Measurements from ENCODE around the gene FRAS1.
"Not testable (repeated sequence)": the region's sequence is repeated elsewhere in the genome, so short reads cannot be mapped to it uniquely, and the experiment has no call there.

The FRAS1 gene

DNA sequence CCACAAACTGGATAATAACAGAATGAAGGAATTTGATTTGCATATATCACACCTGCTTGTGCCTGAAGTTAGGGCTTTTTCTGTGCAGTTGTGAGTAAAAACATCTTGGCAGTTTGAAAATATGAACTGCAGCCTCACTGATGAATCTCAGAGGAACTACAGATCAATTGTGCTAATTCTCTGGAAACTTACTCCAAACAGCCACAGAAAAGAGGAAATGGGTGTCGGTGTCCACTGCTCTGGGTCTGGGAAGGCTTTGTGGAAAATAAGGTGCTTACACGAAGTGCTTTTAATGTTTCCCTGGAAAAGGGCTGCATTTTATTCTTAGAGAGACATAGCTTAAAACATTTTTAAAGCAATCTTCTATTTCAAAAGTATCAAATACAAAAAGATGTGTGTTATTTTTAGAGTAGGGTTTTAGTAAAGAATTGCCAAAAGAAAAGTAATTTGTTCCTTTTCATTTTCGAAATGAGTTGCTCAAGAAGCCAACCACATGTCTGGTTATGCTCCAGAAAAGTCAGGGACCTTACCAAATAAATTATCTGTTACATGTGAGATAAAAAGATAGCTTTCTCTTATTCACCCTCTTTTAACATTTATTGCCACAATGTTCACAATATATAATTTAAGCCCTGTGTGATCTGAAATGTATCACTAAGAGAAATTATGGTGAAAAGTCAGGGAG lies 240.1 kb downstream of the FRAS1 start:
- DNase-seq = no peak

GRCh38 chr4:78298618-78299017 lies 241.5 kb downstream of the FRAS1 start:
- DNase-seq = no peak

- no peak for DNase-seq
Observed at GRCh38 chr4:78299565-78299972, 242.4 kb downstream of the FRAS1 start.

DNA sequence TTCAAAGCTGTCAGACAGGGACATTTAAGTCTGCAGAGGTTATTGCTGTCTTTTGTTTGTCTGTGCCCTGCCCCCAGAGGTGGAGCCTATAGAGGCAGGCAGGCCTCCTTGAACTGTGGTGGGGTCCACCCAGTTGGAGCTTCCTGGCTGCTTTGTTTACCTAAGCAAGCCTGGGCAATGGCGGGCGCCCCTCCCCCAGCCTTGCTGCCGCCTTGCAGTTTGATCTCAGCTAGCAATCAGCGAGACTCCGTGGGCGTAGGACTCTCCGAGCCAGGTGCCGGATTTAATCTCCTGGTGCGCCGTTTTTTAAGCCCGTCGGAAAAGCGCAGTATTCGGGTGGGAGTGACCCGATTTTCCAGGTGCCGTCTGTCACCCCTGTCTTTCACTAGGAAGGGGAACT lies 250.1 kb downstream of the FRAS1 start:
- DNase-seq = not testable (repeated sequence)

GRCh38 chr4:78308517-78308916 lies 251.4 kb downstream of the FRAS1 start:
- no peak for DNase-seq

- no peak for DNase-seq
Observed at GRCh38 chr4:78309352-78309751, 252.2 kb downstream of the FRAS1 start.

DNA sequence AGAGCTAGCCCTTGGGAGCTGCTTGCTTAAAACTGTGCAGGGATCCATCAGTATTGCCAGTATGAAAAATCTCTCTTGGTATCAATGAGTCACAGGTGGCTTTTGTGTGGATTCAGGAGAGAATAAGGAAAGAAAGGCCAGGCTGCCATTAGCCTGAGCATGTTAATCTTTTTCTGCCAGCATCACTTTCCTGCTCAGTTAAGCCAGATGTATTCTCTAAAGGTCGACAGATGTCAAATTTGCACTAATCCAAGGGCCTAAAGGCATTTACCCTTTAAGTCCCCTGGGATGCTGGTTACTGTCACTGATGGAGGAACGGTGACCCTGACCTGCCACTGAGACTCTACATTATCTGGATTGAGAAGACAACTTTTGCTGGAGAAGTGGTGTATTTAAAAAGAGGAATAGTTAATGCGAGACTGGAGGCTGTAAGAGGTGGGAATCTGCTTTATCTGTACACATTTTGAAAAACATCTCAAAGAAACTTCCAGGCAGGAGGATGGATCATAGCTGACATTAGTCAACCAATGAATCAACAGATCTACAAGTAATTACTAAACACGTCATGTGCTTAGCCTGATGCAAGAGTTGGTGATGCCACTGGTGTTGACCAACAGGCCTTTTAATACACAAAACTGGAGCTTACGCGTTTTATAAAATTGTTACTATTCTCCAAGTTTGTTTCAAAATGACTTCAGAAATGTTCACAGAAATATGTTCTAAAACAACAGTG lies 253.1 kb downstream of the FRAS1 start:
- no peak for DNase-seq

DNA sequence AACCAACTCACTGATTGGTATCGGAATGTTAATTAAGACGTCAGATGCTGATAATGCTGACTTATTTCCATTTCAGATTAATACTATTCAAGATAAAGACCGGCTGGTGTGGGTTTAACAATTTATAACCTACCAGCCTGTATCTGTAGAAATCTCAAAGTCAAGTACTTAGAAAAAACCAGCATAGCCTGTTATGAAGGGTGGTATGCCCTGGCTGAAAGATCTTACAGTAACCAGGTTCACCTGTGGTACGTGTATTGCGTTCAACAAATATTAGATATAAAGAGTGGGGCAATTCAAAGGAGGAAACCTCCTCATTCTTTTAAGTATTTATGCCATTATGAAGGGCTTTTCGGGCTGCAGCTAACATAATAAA lies 253.6 kb downstream of the FRAS1 start:
- no peak for DNase-seq

DNA sequence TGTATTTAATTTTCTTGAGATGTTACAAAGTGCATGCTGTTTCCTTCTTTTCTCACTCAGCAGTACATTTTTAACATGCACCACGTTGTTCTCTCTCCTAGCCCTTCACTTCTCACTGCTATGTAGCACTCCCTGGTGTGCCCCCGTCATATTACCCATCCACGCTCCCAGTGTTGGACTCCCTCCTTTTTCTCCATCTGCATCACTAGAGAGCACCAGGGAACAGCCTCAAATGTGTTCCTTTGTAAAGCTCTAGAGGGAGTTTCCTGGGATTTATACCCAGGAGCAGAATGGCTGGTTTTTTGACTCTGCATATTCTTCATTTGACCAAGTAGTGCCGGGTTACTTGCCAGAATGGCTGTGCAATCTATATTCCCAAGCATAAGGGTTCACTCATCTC lies 254.2 kb downstream of the FRAS1 start:
- no peak for DNase-seq

GRCh38 chr4:78312989-78313753 lies 256.0 kb downstream of the FRAS1 start:
- DNase-seq = no peak

GRCh38 chr4:78313754-78314120 lies 256.6 kb downstream of the FRAS1 start:
- DNase-seq = no peak

DNA sequence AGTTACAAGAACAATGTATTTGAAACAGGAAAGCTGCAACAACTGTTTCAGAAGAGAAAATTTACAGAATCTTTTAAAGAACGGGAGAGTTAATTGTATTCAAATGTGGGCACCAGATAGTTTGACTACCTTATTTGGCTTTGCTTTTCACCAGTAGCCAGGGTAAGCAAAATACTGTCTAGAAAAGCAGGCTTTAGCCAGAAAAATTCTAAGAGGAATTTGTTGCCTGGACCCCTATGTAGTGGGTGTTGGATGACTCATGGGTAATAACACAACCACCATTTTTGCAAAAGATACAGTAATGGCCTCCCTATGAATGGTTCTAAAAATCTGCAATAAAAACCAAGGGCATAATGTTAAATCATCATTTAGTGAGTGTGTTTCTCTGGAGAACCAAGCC lies 261.0 kb downstream of the FRAS1 start:
- DNase-seq = no peak

- DNase-seq = no peak
Observed at GRCh38 chr4:78320349-78320935, 263.3 kb downstream of the FRAS1 start.

DNA sequence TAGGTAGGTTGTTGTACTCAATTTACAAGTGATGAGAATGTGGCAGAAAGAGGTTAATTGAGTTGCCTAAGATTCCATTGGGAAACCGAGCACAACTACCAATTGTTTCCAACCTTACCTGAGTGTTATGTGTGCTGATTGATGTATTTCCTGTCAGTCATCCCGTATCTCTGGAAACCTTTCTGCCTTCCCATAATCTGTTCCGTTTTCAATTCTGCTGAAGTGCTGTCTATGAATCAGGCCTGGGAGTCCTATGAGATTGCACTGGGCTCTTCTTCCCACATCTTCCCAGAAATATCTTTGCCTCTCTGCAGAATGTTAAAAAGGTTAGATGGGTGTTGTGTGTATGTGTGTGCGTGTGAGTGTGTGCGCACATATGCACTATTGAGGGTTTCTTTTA lies 264.9 kb downstream of the FRAS1 start:
- DNase-seq = no peak

DNA sequence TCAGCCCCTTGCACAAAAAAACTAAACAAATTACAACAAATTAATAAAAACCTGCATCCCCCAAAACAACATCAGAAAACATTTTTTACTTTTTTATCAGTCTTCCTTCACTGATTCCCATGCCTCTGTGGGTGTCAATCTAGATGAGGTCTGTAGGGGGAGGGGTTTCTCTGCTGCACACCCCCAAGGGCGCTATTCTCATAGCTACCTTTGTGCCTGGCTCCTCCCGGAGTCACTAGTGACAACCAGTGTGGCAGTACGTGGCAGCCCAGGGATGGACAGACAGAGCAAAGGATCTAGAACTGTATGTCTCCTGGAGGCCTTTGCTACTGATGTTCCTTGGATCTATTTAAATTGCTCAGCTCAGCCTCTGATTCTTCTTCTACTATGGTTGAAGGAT lies 266.3 kb downstream of the FRAS1 start:
- no peak for DNase-seq

GRCh38 chr4:78324625-78325024 lies 267.5 kb downstream of the FRAS1 start:
- no peak for DNase-seq

DNA sequence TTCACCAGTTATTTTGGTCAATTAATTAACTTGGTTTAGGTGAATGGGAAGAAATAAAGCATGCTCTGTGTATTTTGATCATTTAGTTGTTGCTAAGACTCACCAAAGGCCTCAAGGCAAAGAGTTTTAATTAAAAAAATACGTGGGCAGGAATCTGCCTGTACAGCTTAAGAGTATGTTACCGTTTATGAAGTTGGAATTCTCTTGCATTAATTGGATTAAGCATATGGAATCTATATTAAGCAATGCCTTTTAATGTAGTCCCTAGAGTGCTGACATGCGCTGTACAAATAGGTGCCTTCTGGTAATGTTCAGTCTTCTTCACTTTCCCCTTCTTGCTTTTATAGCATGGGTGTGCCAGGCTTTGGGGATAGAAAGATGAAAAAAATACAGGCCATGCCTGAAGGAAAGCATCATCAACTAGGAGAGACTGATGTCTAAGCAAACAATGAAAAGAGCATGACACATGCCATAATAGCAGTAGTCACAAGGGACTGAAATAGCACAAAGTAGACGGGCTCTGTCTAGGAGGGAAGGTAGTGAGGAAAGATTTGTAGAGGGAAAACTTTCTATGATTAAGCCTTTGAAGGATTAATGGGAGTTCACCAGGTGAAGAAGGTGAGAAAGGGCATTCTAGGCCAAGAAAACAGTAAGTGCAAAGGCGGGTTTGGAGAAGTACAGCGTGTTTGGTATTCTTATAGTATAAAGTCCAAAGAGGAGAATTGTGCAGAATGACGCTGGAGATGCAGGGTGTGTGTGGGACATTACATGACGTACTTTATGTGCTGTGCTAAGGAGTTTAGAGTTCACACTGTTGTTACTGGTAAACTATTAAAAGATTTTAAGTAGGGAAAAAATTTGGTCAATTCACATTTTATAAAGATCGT lies 268.4 kb downstream of the FRAS1 start:
- no peak for DNase-seq

DNA sequence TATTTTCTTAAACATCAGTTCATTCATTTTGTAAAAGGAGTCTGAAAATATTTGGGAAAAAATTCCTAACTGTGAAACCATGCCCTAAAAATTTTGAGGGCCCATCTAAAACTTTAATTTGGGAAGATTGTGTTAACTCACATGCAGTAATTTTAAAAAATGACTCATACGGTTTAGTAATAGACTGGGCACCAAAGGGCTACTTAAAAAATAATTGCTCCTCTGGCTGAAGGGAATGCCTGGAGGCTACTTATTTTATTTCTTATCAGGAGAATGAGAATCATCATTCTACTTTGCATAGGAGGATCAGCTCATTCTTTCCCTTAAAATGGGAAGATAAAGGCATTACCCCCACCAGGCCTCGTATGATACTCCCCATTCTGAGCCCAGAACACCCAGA lies 271.5 kb downstream of the FRAS1 start:
- DNase-seq = not testable (repeated sequence)

DNA sequence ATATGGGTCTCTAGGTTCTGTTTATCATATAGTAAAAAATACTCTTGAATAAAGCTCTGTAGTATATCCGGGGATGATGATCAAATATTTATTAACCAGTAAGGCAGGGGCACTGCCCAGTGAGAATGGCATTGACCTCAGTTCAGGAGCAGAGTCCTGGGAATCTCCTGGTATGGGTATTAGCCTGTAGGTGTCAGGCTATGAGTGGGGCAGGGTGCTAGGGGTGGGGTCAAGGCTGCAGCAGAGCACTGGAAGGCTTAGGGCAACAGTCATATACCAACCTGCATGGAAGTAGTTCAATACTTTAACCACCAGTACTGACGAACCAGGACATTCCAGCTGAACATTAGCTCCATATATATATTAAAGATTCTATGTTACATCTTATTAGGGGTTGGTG lies 274.1 kb downstream of the FRAS1 start:
- no peak for DNase-seq

DNA sequence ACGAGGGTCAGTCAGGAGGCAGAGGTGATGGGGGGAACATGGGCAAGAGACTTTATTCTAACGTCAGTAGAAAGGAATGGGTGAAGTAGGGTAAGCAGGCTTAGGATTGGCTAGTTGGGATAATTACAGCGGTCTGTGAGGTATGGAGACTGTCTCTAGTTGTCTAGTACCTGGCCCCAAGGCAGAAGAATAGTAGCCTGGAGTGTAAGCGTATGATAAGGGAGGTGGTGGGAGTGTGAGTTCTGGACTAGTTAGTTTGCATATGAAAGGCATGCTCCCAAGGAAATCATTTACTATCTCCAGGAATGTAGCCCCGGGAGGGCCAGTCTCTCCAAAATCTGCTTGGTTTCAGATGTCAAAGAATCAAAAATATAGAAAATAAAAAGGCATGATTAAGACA lies 274.8 kb downstream of the FRAS1 start:
- no peak for DNase-seq

DNA sequence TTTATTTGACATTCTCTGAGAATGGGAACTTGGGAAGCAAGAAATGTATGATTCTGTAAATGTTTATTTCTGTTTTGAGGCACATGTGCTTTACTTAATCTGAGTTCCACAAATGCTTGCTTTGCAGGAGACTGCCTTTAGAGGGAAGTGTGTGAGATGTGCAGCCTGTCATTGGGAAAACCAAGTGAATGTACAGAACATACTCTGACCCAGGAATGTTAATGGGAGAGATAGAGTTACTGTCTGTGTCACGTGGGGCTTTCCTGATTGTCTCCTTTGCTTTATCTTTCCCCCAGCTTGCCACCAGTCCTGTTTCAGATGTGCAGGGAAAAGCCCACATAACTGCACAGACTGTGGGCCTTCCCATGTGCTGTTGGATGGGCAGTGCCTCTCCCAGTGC lies 275.9 kb downstream of the FRAS1 start:
- DNase-seq = no peak

GRCh38 chr4:78336093-78336943 lies 279.2 kb downstream of the FRAS1 start:
- no peak for DNase-seq
